Measurements from ENCODE around the gene OR4D1. TPM values are rescaled to one million over a fixed set of nuclear protein-coding genes. Genes with fewer than 3 reads are reported as not detected.
"Not testable (repeated sequence)": the region's sequence is repeated elsewhere in the genome, so short reads cannot be mapped to it uniquely, and the experiment has no call there.

The OR4D1 gene
- 0.03 and 0.22 TPM in 2 replicates for total RNA-seq (2014; rRNA removed; shearing (Covaris generic))

- no peaks in the 10 kb centered on the region for H3K36me3 ChIP-seq (replicated peaks; ENCODE audit: control insufficient read depth, insufficient read depth, low read length)
- DNase-seq, result no peak
- H3K4me3 ChIP-seq (ENCODE audit: insufficient read depth, low read depth, low read length), result no peak within 1 kb of the TSS
- H3K27me3 ChIP-seq (ENCODE audit: control insufficient read depth, insufficient read depth, low read length), result peaks cover 16% of the 10 kb centered on the region
These were observed at the start of gene OR4D1 for GRCh38 chr17:58147930-58148434. Gene OR4D1 (plus strand): TSS chr17:58148384. CDS start chr17:58155154, 6,770 bp downstream.

GRCh38 chr17:58100506-58100905 lies 47.7 kb upstream of the OR4D1 start:
- DNase-seq, result no peak
- Histone ChIP-seq H3K4me3 (ENCODE audit: insufficient read depth, low read depth, low read length) (no peak overlapping the region), H3K36me3 (replicated peaks; ENCODE audit: control insufficient read depth, insufficient read depth, low read length) (no peaks in the 10 kb centered on the region), H3K27me3 (ENCODE audit: control insufficient read depth, insufficient read depth, low read length) (no peaks in the 10 kb centered on the region)

GRCh38 chr17:58101898-58102297 lies 46.3 kb upstream of the OR4D1 start:
- not testable (repeated sequence) for H3K4me3 ChIP-seq (ENCODE audit: insufficient read depth, low read depth, low read length); H3K27me3 ChIP-seq (ENCODE audit: control insufficient read depth, insufficient read depth, low read length); H3K36me3 ChIP-seq (replicated peaks; ENCODE audit: control insufficient read depth, insufficient read depth, low read length); DNase-seq

- no peaks in the 10 kb centered on the region for H3K36me3 ChIP-seq (replicated peaks; ENCODE audit: control insufficient read depth, insufficient read depth, low read length)
- no peaks in the 10 kb centered on the region for H3K27me3 ChIP-seq (ENCODE audit: control insufficient read depth, insufficient read depth, low read length)
- no peak for DNase-seq
- H3K4me3 ChIP-seq (ENCODE audit: insufficient read depth, low read depth, low read length), result no peak overlapping the region
These were observed 43.1 kb upstream of the OR4D1 start for GRCh38 chr17:58105093-58105492.

- Histone ChIP-seq H3K36me3 (replicated peaks; ENCODE audit: control insufficient read depth, insufficient read depth, low read length) (no peaks in the 10 kb centered on the region), H3K27me3 (ENCODE audit: control insufficient read depth, insufficient read depth, low read length) (no peaks in the 10 kb centered on the region), H3K4me3 (ENCODE audit: insufficient read depth, low read depth, low read length) (no peak overlapping the region)
- no peak for DNase-seq
These were observed 40.9 kb upstream of the OR4D1 start for GRCh38 chr17:58107306-58107705.

- Histone ChIP-seq H3K4me3 (ENCODE audit: insufficient read depth, low read depth, low read length) (no peak overlapping the region), H3K36me3 (replicated peaks; ENCODE audit: control insufficient read depth, insufficient read depth, low read length) (no peaks in the 10 kb centered on the region), H3K27me3 (ENCODE audit: control insufficient read depth, insufficient read depth, low read length) (no peaks in the 10 kb centered on the region; the same call in 1 of the 2 replicates)
- DNase-seq, result no peak
These were observed 39.0 kb upstream of the OR4D1 start for GRCh38 chr17:58109197-58109596.

- Histone ChIP-seq H3K27me3 (ENCODE audit: control insufficient read depth, insufficient read depth, low read length) (no peaks in the 10 kb centered on the region; the same call in 1 of the 2 replicates), H3K36me3 (replicated peaks; ENCODE audit: control insufficient read depth, insufficient read depth, low read length) (no peaks in the 10 kb centered on the region), H3K4me3 (ENCODE audit: insufficient read depth, low read depth, low read length) (no peak overlapping the region)
- no peak for DNase-seq
These were observed 38.2 kb upstream of the OR4D1 start for GRCh38 chr17:58110012-58110411.

- Histone ChIP-seq H3K27me3 (ENCODE audit: control insufficient read depth, insufficient read depth, low read length) (no peaks in the 10 kb centered on the region; the same call in 1 of the 2 replicates), H3K36me3 (replicated peaks; ENCODE audit: control insufficient read depth, insufficient read depth, low read length) (no peaks in the 10 kb centered on the region), H3K4me3 (ENCODE audit: insufficient read depth, low read depth, low read length) (no peak overlapping the region)
- no peak for DNase-seq
These were observed 36.5 kb upstream of the OR4D1 start for GRCh38 chr17:58111676-58112075.

GRCh38 chr17:58112970-58113631 lies 35.1 kb upstream of the OR4D1 start:
- peak; percentile 67 for DNase-seq
- Histone ChIP-seq H3K27me3 (ENCODE audit: control insufficient read depth, insufficient read depth, low read length) (peaks cover 2% of the 10 kb centered on the region; the same call in 1 of the 2 replicates), H3K4me3 (ENCODE audit: insufficient read depth, low read depth, low read length) (no peak overlapping the region), H3K36me3 (replicated peaks; ENCODE audit: control insufficient read depth, insufficient read depth, low read length) (no peaks in the 10 kb centered on the region)

- DNase-seq, result no peak
- Histone ChIP-seq H3K4me3 (ENCODE audit: insufficient read depth, low read depth, low read length) (no peak overlapping the region), H3K36me3 (replicated peaks; ENCODE audit: control insufficient read depth, insufficient read depth, low read length) (no peaks in the 10 kb centered on the region), H3K27me3 (ENCODE audit: control insufficient read depth, insufficient read depth, low read length) (peaks cover 2% of the 10 kb centered on the region; the same call in 1 of the 2 replicates)
These were observed 34.2 kb upstream of the OR4D1 start for GRCh38 chr17:58113947-58114346.

GRCh38 chr17:58117382-58117781 lies 30.8 kb upstream of the OR4D1 start:
- DNase-seq, result no peak
- H3K36me3 ChIP-seq (replicated peaks; ENCODE audit: control insufficient read depth, insufficient read depth, low read length), result no peaks in the 10 kb centered on the region
- H3K27me3 ChIP-seq (ENCODE audit: control insufficient read depth, insufficient read depth, low read length), result peaks cover 2% of the 10 kb centered on the region; the same call in 1 of the 2 replicates
- H3K4me3 ChIP-seq (ENCODE audit: insufficient read depth, low read depth, low read length), result no peak overlapping the region

GRCh38 chr17:58119491-58119890 lies 28.7 kb upstream of the OR4D1 start:
- H3K36me3 ChIP-seq (replicated peaks; ENCODE audit: control insufficient read depth, insufficient read depth, low read length), result no peaks in the 10 kb centered on the region
- DNase-seq, result no peak
- H3K4me3 ChIP-seq (ENCODE audit: insufficient read depth, low read depth, low read length), result no peak overlapping the region
- H3K27me3 ChIP-seq (ENCODE audit: control insufficient read depth, insufficient read depth, low read length), result peaks cover 2% of the 10 kb centered on the region; the same call in 1 of the 2 replicates

- Histone ChIP-seq H3K4me3 (ENCODE audit: insufficient read depth, low read depth, low read length) (no peak overlapping the region), H3K27me3 (ENCODE audit: control insufficient read depth, insufficient read depth, low read length) (peaks cover 2% of the 10 kb centered on the region; the same call in 1 of the 2 replicates), H3K36me3 (replicated peaks; ENCODE audit: control insufficient read depth, insufficient read depth, low read length) (no peaks in the 10 kb centered on the region)
- DNase-seq, result peak; percentile 61
These were observed 27.9 kb upstream of the OR4D1 start for GRCh38 chr17:58120195-58120822.

- no peak overlapping the region for H3K4me3 ChIP-seq (ENCODE audit: insufficient read depth, low read depth, low read length)
- DNase-seq, result peak; percentile 57
- no peaks in the 10 kb centered on the region for H3K36me3 ChIP-seq (replicated peaks; ENCODE audit: control insufficient read depth, insufficient read depth, low read length)
- peaks cover 2% of the 10 kb centered on the region; the same call in 1 of the 2 replicates for H3K27me3 ChIP-seq (ENCODE audit: control insufficient read depth, insufficient read depth, low read length)
These were observed 26.3 kb upstream of the OR4D1 start for GRCh38 chr17:58121925-58122324.

- Histone ChIP-seq H3K4me3 (ENCODE audit: insufficient read depth, low read depth, low read length) (no peak overlapping the region), H3K36me3 (replicated peaks; ENCODE audit: control insufficient read depth, insufficient read depth, low read length) (no peaks in the 10 kb centered on the region), H3K27me3 (ENCODE audit: control insufficient read depth, insufficient read depth, low read length) (peaks cover 3% of the 10 kb centered on the region; the same call in 1 of the 2 replicates)
- no peak for DNase-seq
These were observed 20.3 kb upstream of the OR4D1 start for GRCh38 chr17:58127846-58128245.

Measured in H7 (cell line).